Measurements from ENCODE around the gene FHIT.

GRCh38 chr3:59876533-59877062 lies 1374.7 kb downstream of the FHIT start:
- TF ChIP-seq CTCF (IDR thresholded peaks at IDR 0.05) (no peak), POLR2A (IDR thresholded peaks at IDR 0.05) (no peak)

Data from Peyer's patch (tissue), 4 donors.